HEK293T (cell line): ENCODE results near the gene BIRC6.

ENCODE experiments used
- CTCF ChIA-PET: fragments of 350-600 bp; formaldehyde crosslinking; extraction: SDS; loops from one replicate; lab custom pipeline; 2021; ENCODE audit warnings: antibody characterized with exemption, inconsistent platforms; lab: Yijun Ruan, JAX
- POLR2A ChIA-PET: fragments of 350-600 bp; formaldehyde crosslinking; extraction: SDS; loops from one replicate; lab custom pipeline; 2020; ENCODE audit warnings: antibody characterized with exemption, inconsistent platforms; lab: Yijun Ruan, JAX
- DNase-seq: peaks from one replicate; pipeline ENCODE4 v3.0.0; 2012; ENCODE audit warnings: mixed read lengths; ENCODE audit errors: extremely low spot score
- ARNT ChIP-seq: fragments of 450-650 bp; IDR thresholded peaks from 2 replicates; pipeline ENCODE4 v1.6.1; 2017; ENCODE audit warnings: mild to moderate bottlenecking
- BHLHE40 ChIP-seq: fragments of 450-650 bp; IDR thresholded peaks from 2 replicates; pipeline ENCODE4 v1.6.1; 2016; ENCODE audit warnings: mild to moderate bottlenecking, moderate library complexity, borderline replicate concordance
- CTBP1 ChIP-seq: fragments of 450-650 bp; IDR thresholded peaks from 2 replicates; pipeline ENCODE4 v1.6.1; 2016; ENCODE audit warnings: borderline replicate concordance
- ELF4 ChIP-seq: fragments of 450-650 bp; IDR thresholded peaks from 2 replicates; pipeline ENCODE4 v1.6.1; 2017; ENCODE audit warnings: antibody characterized with exemption
- FOXA1 ChIP-seq: fragments of 450-650 bp; IDR thresholded peaks from 2 replicates; pipeline ENCODE4 v1.6.1; 2016; ENCODE audit warnings: mild to moderate bottlenecking
- FOXK2 ChIP-seq: fragments of 450-650 bp; IDR thresholded peaks from 2 replicates; pipeline ENCODE4 v1.6.1; 2016; ENCODE audit warnings: mild to moderate bottlenecking
- FOXM1 ChIP-seq: fragments of 450-650 bp; IDR thresholded peaks from 2 replicates; pipeline ENCODE4 v1.6.1; 2017; ENCODE audit warnings: mild to moderate bottlenecking, borderline replicate concordance
- HDGF ChIP-seq: fragments of 450-650 bp; IDR thresholded peaks from 2 replicates; pipeline ENCODE4 v1.6.1; 2017; ENCODE audit warnings: antibody characterized with exemption, borderline replicate concordance
- L3MBTL2 ChIP-seq: fragments of 450-650 bp; conservative IDR thresholded peaks from 2 replicates; pipeline ENCODE4 v1.6.1; 2016; ENCODE audit warnings: mild to moderate bottlenecking
- LEF1 ChIP-seq: fragments of 450-650 bp; IDR thresholded peaks from 2 replicates; pipeline ENCODE4 v1.6.1; 2017; ENCODE audit warnings: mild to moderate bottlenecking, borderline replicate concordance
- NFRKB ChIP-seq: fragments of 450-650 bp; IDR thresholded peaks from 2 replicates; pipeline ENCODE4 v1.6.1; 2016; ENCODE audit warnings: mild to moderate bottlenecking, moderate library complexity
- SP1 ChIP-seq: fragments of 450-650 bp; IDR thresholded peaks from 2 replicates; pipeline ENCODE4 v1.6.1; 2017
- SUZ12 ChIP-seq: fragments of 450-650 bp; IDR thresholded peaks from 2 replicates; pipeline ENCODE4 v1.6.1; 2016; ENCODE audit warnings: mild to moderate bottlenecking
- TARDBP ChIP-seq: fragments of 450-650 bp; IDR thresholded peaks from 2 replicates; pipeline ENCODE4 v1.6.1; 2016
- ZNF384 ChIP-seq: fragments of 450-650 bp; IDR thresholded peaks from 2 replicates; pipeline ENCODE4 v1.6.1; 2016
- TF ChIP-seq, protein P1 (sequence below): fragments of 450-650 bp; IDR thresholded peaks from 2 replicates; pipeline ENCODE4 v1.6.1; 2016

Gene BIRC6

GRCh38 chr2:32404691-32405090, 47.9 kb downstream of the BIRC6 start:
- DNase-seq, result no peak
- ChIA-PET CTCF (no interaction called here), POLR2A (no interaction called here)
- no peak for TF ChIP-seq FOXA1
- TF ChIP-seq FOXM1, result no peak
- TF ChIP-seq SUZ12, result no peak
- no peak for TF ChIP-seq FOXK2
- TF ChIP-seq TARDBP, result no peak
- TF ChIP-seq, protein P1, sequence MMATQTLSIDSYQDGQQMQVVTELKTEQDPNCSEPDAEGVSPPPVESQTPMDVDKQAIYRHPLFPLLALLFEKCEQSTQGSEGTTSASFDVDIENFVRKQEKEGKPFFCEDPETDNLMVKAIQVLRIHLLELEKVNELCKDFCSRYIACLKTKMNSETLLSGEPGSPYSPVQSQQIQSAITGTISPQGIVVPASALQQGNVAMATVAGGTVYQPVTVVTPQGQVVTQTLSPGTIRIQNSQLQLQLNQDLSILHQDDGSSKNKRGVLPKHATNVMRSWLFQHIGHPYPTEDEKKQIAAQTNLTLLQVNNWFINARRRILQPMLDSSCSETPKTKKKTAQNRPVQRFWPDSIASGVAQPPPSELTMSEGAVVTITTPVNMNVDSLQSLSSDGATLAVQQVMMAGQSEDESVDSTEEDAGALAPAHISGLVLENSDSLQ, result no peak
- TF ChIP-seq HDGF, result no peak
- TF ChIP-seq L3MBTL2, result no peak
- no peak for TF ChIP-seq CTBP1
- TF ChIP-seq ZNF384, result no peak
- no peak for TF ChIP-seq ELF4
- no peak for TF ChIP-seq LEF1
- no peak for TF ChIP-seq NFRKB
- TF ChIP-seq BHLHE40, result no peak
- no peak for TF ChIP-seq ARNT
- TF ChIP-seq SP1, result no peak

GRCh38 chr2:32416519-32416918, 59.7 kb downstream of the BIRC6 start:
- ChIA-PET POLR2A (no interaction called here), CTCF (no interaction called here)
- no peak for TF ChIP-seq ZNF384
- TF ChIP-seq FOXA1, result no peak
- no peak for TF ChIP-seq BHLHE40
- no peak for TF ChIP-seq ARNT
- no peak for TF ChIP-seq L3MBTL2
- TF ChIP-seq, protein P1, result no peak
- no peak for TF ChIP-seq NFRKB
- TF ChIP-seq LEF1, result no peak
- no peak for TF ChIP-seq FOXM1
- no peak for TF ChIP-seq CTBP1
- no peak for TF ChIP-seq ELF4
- no peak for TF ChIP-seq HDGF
- TF ChIP-seq TARDBP, result no peak
- TF ChIP-seq FOXK2, result no peak
- no peak for TF ChIP-seq SUZ12
- no peak for TF ChIP-seq SP1
- DNase-seq, result no peak

- CTCF ChIA-PET, result no interaction called here
- POLR2A ChIA-PET, result no interaction called here
Measured at GRCh38 chr2:32417659-32418058, 60.8 kb downstream of the BIRC6 start.

GRCh38 chr2:32418778-32419177, 62.0 kb downstream of the BIRC6 start:
- CTCF ChIA-PET, result no interaction called here
- POLR2A ChIA-PET, result interaction anchor here (0.6 kb wide), 1 partner anchor 54 kb away, joined by 3 read pairs; no protein-coding TSS in a partner anchor
- TF ChIP-seq HDGF (no peak), ZNF384 (no peak), L3MBTL2 (no peak), LEF1 (no peak), FOXA1 (no peak)
- DNase-seq, result no peak

More at GRCh38 chr2:32417659-32418058, 60.8 kb downstream of the BIRC6 start:
- no peak for DNase-seq
- TF ChIP-seq TARDBP (no peak), LEF1 (no peak), ZNF384 (no peak)
- TF ChIP-seq, protein P1, result no peak

DNA sequence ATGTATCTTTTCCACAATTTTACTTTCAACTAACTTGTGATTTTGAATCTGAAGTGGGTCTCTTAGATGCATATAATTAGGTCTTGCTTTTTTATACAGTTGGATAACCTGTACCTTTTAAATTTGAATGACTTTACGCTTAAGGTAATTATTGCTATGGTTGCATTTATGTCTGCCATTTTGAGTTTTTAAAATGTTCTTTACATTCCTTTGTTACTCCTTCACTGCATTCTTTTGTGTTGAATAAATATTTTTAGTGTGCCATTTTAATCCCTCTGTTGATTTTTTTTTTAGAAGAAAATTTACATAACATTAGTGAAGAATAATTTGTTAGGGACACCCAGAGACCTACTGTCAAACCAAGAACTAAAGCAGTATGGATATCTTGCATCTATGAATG, 65.3 kb downstream of the BIRC6 start:
- DNase-seq, result no peak
- TF ChIP-seq TARDBP (no peak), ZNF384 (no peak), BHLHE40 (no peak), ELF4 (no peak), LEF1 (no peak), CTBP1 (no peak), L3MBTL2 (no peak), FOXA1 (no peak), SUZ12 (no peak), SP1 (no peak), NFRKB (no peak), HDGF (no peak)
- TF ChIP-seq, protein P1, result no peak
- ChIA-PET CTCF (no interaction called here), POLR2A (no interaction called here)

DNA sequence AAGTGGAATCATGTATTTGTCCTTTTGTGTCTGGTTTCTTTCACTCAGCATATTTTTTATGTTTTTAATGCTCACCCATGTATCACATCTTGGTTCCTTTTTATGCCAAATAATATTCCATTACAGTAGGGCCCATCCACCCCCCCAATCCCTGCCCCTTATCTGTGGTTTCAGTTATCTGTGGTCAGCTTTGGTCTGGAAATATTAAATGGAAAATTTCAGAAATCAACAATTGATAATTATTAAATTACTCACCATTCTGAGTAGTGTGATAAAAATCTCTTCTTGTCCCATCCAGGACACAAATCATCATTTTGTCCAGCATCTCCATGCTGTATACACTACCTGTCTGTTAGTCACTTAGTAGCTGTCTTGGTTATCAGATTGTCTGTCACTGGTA, 66.7 kb downstream of the BIRC6 start:
- DNase-seq, result no peak
- POLR2A ChIA-PET, result no interaction called here
- CTCF ChIA-PET, result no interaction called here
- TF ChIP-seq, protein P1, result no peak
- TF ChIP-seq FOXK2, result no peak
- no peak for TF ChIP-seq ELF4
- TF ChIP-seq ZNF384, result no peak
- TF ChIP-seq FOXM1, result no peak
- TF ChIP-seq HDGF, result no peak
- no peak for TF ChIP-seq BHLHE40
- no peak for TF ChIP-seq SUZ12
- no peak for TF ChIP-seq FOXA1
- no peak for TF ChIP-seq L3MBTL2
- no peak for TF ChIP-seq CTBP1
- no peak for TF ChIP-seq LEF1
- TF ChIP-seq SP1, result no peak
- TF ChIP-seq ARNT, result no peak
- TF ChIP-seq NFRKB, result no peak
